Tibial artery (tissue), 4 donors: ENCODE results near the gene SLC9A9.

Experiments used
- DNase-seq, 2 donors: peaks; one replicate each; pipeline ENCODE4 v3.0.0-alpha.2; 2019
- H3K27ac ChIP-seq, 2 donors: fragments of 200-600 bp; sonication (generic) in 1 of 2; 1 replicate in 1 of 2; 2 replicates in 1 of 2; pipeline ENCODE4 v1.5.1; 2018 to 2019; ENCODE audit warnings: mild to moderate bottlenecking in 1 of 2
- H3K27me3 ChIP-seq, 2 donors: fragments of 200-600 bp; sonication (generic) in 1 of 2; one replicate each; pipeline versions ENCODE4 v1.5.1 to v1.6.0; 2016 to 2019
- H3K36me3 ChIP-seq, 3 donors: fragments of 200-600 bp; sonication (generic) in 2 of 3; one replicate each; pipeline ENCODE4 v1.5.1; 2016 to 2019; ENCODE audit warnings: mild to moderate bottlenecking in 2 of 3
- H3K4me1 ChIP-seq, 4 donors: fragments of 200-600 bp; sonication (generic) in 2 of 4; 1 replicate in 3 of 4; 2 replicates in 1 of 4; pipeline ENCODE4 v1.5.1; 2016 to 2019
- H3K4me3 ChIP-seq, 2 donors: fragments of 200-600 bp; sonication (generic) in 1 of 2; 1 replicate in 1 of 2; 2 replicates in 1 of 2; pipeline ENCODE4 v1.5.1; 2018 to 2019; ENCODE audit warnings: mild to moderate bottlenecking in 2 of 2
- H3K9me3 ChIP-seq, 3 donors: fragments of 200-600 bp; sonication (generic) in 1 of 3; one replicate each; pipeline ENCODE4 v1.5.1; 2016 to 2019
- intact Hi-C: fragments of 100-400 bp; cut with DNase I; formaldehyde crosslinking; loops from one replicate; pipeline ENCODE4 v1.15.0; 2023; ENCODE audit warnings: low total_unique reads
- TF ChIP-seq, protein P1 (sequence below), 2 experiments: fragments of 200-600 bp in 1 of 2; fragments of 450-650 bp in 1 of 2; IDR thresholded peaks; one replicate each; pipeline ENCODE4 v1.5.1; 2017 to 2019; ENCODE audit warnings: antibody characterized with exemption in 2 of 2, mild to moderate bottlenecking in 1 of 2, moderate library complexity in 1 of 2

SLC9A9 gene

GRCh38 chr3:143428294-143428693, 420.0 kb downstream of the SLC9A9 start:
- no peak for DNase-seq
- Histone ChIP-seq H3K9me3 (no peaks in the 10 kb centered on the region), H3K36me3 (no peaks in the 10 kb centered on the region), H3K27ac (no peak overlapping the region), H3K4me1 (no peaks in the 10 kb centered on the region), H3K4me3 (no peak overlapping the region), H3K27me3 (no peaks in the 10 kb centered on the region)
- TF ChIP-seq, protein P1, sequence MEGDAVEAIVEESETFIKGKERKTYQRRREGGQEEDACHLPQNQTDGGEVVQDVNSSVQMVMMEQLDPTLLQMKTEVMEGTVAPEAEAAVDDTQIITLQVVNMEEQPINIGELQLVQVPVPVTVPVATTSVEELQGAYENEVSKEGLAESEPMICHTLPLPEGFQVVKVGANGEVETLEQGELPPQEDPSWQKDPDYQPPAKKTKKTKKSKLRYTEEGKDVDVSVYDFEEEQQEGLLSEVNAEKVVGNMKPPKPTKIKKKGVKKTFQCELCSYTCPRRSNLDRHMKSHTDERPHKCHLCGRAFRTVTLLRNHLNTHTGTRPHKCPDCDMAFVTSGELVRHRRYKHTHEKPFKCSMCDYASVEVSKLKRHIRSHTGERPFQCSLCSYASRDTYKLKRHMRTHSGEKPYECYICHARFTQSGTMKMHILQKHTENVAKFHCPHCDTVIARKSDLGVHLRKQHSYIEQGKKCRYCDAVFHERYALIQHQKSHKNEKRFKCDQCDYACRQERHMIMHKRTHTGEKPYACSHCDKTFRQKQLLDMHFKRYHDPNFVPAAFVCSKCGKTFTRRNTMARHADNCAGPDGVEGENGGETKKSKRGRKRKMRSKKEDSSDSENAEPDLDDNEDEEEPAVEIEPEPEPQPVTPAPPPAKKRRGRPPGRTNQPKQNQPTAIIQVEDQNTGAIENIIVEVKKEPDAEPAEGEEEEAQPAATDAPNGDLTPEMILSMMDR (IDR thresholded peaks at IDR 0.05): no peak
- intact Hi-C loops: no loop called here

DNA sequence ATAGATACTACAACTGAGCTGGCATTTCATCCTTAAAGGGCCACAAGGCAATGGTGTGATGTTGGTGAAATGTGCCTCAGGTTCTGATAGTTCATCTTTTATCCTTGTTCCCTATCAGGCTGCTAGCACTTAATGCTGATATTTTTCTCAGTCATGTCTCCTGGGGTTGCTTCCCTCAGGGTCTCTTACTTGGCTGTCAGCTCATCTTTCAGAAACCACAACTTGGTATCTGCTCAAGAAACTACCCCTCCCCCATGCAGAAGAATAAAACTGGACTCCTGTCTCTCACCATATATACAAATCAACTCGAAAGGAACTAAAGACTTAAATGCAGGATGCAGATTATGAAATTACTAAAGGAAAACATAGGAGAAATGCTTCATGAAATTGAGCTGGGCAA, 420.6 kb downstream of the SLC9A9 start:
- intact Hi-C loops: no loop called here
- H3K27ac ChIP-seq: no peak overlapping the region
- DNase-seq: no peak
- TF ChIP-seq, protein P1 (IDR thresholded peaks at IDR 0.05): no peak
- H3K27me3 ChIP-seq: no peaks in the 10 kb centered on the region
- H3K4me1 ChIP-seq: no peaks in the 10 kb centered on the region
- H3K4me3 ChIP-seq: no peak overlapping the region
- H3K9me3 ChIP-seq: no peaks in the 10 kb centered on the region
- no peaks in the 10 kb centered on the region for H3K36me3 ChIP-seq

DNA sequence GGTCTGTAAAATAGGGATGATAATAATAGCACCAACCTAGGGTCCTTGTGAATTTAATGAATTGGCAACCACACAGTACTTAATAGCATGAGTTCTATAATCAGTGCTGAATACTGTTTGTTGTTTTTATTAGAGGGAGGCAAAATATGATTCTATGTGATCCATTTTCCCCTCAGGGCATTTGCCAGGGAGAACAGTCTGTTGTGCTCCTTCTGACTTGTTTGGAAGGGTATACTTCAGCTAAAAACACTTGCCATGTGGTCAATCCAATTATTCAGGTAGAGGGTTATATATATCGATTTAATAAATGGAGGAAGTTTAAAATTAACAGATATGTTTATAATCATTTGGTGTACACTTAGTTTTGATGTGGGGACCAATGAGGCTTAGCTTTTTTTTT, 423.4 kb downstream of the SLC9A9 start:
- H3K27me3 ChIP-seq: no peaks in the 10 kb centered on the region
- intact Hi-C loops: no loop called here
- H3K9me3 ChIP-seq: no peaks in the 10 kb centered on the region
- H3K4me3 ChIP-seq: no peak overlapping the region
- H3K4me1 ChIP-seq: no peaks in the 10 kb centered on the region
- H3K36me3 ChIP-seq: no peaks in the 10 kb centered on the region
- no peak for DNase-seq
- TF ChIP-seq, protein P1 (IDR thresholded peaks at IDR 0.05): no peak
- no peak overlapping the region for H3K27ac ChIP-seq

DNA sequence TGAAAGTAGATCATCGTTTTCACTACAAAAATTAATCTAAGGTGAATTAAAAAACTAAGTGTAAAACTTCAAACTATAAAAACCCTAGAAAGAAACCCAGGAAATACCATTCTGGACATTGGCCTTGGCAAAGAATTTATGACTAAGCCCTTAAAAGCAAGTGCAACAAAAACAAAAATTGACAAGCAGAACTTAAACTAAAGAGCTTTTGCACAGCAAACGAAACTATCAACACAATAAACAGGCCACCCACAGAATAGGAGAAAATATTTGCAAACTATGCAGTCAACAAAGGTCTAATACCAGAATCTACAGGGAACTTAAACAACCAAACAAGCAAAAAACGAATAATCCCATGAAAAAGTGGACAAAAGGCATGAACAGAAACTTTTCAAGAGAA, 426.7 kb downstream of the SLC9A9 start:
- H3K4me3 ChIP-seq: no peak overlapping the region
- no peaks in the 10 kb centered on the region for H3K36me3 ChIP-seq
- H3K27ac ChIP-seq: no peak overlapping the region
- H3K4me1 ChIP-seq: no peaks in the 10 kb centered on the region
- H3K27me3 ChIP-seq: no peaks in the 10 kb centered on the region
- no peaks in the 10 kb centered on the region for H3K9me3 ChIP-seq
- intact Hi-C loops: no loop called here
- TF ChIP-seq, protein P1 (IDR thresholded peaks at IDR 0.05): no peak
- DNase-seq: no peak

DNA sequence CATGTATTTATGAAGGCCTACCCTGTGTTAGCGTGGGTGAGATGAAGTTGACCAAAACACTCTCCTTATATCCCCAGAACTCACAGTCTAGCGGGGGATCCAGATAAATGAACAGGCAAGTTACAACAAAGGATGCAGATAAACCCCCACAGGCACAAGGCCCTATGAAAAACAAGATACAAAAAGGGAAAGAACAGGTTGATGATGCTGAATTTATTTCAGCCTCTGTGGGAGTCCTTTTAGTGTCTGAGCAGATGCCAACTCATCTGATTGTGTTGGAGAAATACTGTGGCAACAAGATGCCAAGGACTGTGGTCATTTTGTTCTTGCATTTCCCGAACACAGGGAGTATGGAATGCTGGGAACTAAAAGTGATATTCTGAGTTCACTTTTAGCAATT, 428.7 kb downstream of the SLC9A9 start:
- Histone ChIP-seq H3K27me3 (no peaks in the 10 kb centered on the region), H3K9me3 (no peaks in the 10 kb centered on the region), H3K36me3 (no peaks in the 10 kb centered on the region), H3K27ac (no peak overlapping the region), H3K4me1 (no peaks in the 10 kb centered on the region), H3K4me3 (no peak overlapping the region)
- no peak for DNase-seq
- TF ChIP-seq, protein P1 (IDR thresholded peaks at IDR 0.05): no peak
- intact Hi-C loops: no loop called here

GRCh38 chr3:143418391-143418790, 429.9 kb downstream of the SLC9A9 start:
- intact Hi-C loops: no loop called here
- no peaks in the 10 kb centered on the region for H3K36me3 ChIP-seq
- TF ChIP-seq, protein P1 (IDR thresholded peaks at IDR 0.05): no peak
- no peak overlapping the region for H3K27ac ChIP-seq
- DNase-seq: no peak
- no peak overlapping the region for H3K4me3 ChIP-seq
- no peaks in the 10 kb centered on the region for H3K4me1 ChIP-seq
- H3K9me3 ChIP-seq: no peaks in the 10 kb centered on the region
- H3K27me3 ChIP-seq: no peaks in the 10 kb centered on the region
